ENCODE measurements around the gene CDH22.

- TF ChIP-seq CTCF (IDR thresholded peaks at IDR 0.05 in 4 of 5, conservative IDR thresholded peaks at IDR 0.05 in 1 of 5) = no peak
- no peak for TF ChIP-seq POLR2A (IDR thresholded peaks at IDR 0.05)
These were observed 45.4 kb upstream of the CDH22 start for GRCh38 chr20:46353500-46354206.
